ENCODE data around the gene NFATC1. TPM values are rescaled to one million over a fixed set of nuclear protein-coding genes. Genes with fewer than 3 reads are reported as not detected.

NFATC1 gene
- polyA plus RNA-seq, 1 experiment: 0.73 TPM

DNA sequence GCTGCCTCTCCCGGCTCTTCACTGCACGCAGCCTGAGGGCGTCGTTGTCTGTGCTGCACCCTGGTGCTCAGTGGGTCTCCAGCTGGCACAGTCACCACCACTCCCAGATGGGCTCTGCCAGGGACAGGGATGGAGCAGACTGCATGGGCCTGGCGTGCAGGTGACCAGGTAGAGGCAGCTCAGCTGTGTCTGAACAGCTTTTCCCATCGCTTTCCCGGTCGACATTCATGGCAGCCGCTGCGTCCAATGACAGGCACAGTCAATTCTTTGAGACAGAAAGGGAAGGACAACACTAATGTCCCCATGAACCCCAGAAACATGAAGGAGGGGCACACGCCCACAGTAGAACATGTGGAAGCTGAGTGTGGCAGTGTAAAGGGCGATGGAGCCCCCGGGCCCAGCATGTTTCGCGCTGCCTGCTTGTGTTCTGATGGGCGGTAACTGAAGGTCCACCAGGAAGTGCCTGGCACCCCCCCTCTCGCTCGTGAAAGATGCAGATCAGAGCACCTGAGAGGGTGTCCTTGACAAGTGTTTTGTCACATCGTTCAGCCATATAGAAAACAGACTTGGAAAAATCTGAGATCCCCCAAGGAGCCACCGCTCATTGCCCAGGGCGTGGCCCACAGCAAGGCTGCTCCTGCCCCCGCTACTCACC is 122.4 kb downstream of the NFATC1 start:
- ChIA-PET CTCF (no interaction called here), POLR2A (no interaction called here)
- Histone ChIP-seq H3K4me3 (ENCODE audit: low read depth, low read length) (no peak overlapping the region), H3K27me3 (ENCODE audit: control insufficient read depth, insufficient read depth, low read length) (peaks cover 23% of the 10 kb centered on the region), H3K9me3 (ENCODE audit: control insufficient read depth, insufficient read depth, low read length) (peaks cover 17% of the 10 kb centered on the region), H3K27ac (ENCODE audit: low read depth, low read length) (no peak overlapping the region)
- TF ChIP-seq, protein P1, sequence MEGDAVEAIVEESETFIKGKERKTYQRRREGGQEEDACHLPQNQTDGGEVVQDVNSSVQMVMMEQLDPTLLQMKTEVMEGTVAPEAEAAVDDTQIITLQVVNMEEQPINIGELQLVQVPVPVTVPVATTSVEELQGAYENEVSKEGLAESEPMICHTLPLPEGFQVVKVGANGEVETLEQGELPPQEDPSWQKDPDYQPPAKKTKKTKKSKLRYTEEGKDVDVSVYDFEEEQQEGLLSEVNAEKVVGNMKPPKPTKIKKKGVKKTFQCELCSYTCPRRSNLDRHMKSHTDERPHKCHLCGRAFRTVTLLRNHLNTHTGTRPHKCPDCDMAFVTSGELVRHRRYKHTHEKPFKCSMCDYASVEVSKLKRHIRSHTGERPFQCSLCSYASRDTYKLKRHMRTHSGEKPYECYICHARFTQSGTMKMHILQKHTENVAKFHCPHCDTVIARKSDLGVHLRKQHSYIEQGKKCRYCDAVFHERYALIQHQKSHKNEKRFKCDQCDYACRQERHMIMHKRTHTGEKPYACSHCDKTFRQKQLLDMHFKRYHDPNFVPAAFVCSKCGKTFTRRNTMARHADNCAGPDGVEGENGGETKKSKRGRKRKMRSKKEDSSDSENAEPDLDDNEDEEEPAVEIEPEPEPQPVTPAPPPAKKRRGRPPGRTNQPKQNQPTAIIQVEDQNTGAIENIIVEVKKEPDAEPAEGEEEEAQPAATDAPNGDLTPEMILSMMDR (IDR thresholded peaks at IDR 0.05; ENCODE audit: low read depth, low read length): no peak
- DNase-seq (ENCODE audit: low read depth, low spot score): no peak

DNA sequence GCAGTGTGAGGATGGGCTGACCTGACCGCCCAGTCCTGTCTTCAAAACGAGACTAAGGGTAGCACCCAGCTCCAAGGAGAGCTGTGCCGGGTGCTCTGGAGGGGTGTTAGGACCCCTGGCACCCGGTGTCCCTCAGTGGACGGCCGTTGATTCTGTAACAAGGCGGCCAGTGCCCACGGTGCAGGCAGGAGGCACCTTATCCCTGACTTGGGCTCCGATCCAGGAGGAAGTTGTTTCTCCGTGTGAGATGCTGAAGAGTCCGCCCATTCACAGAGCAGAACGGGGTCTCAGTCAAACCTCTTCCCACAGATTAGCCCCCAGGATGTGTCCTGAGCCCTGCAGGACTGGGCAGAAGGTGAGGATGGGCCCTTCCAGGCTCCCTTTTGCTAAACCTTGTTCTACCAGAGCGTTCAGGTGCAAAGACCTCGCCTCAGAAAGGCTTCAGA is 123.0 kb downstream of the NFATC1 start:
- POLR2A ChIA-PET: no interaction called here
- CTCF ChIA-PET: no interaction called here
- TF ChIP-seq, protein P1 (IDR thresholded peaks at IDR 0.05; ENCODE audit: low read depth, low read length): no peak
- Histone ChIP-seq H3K4me3 (ENCODE audit: low read depth, low read length) (no peak overlapping the region), H3K27ac (ENCODE audit: low read depth, low read length) (no peak overlapping the region), H3K27me3 (ENCODE audit: control insufficient read depth, insufficient read depth, low read length) (peaks cover 23% of the 10 kb centered on the region), H3K9me3 (ENCODE audit: control insufficient read depth, insufficient read depth, low read length) (peaks cover 12% of the 10 kb centered on the region)
- no peak for DNase-seq (ENCODE audit: low read depth, low spot score)

DNA sequence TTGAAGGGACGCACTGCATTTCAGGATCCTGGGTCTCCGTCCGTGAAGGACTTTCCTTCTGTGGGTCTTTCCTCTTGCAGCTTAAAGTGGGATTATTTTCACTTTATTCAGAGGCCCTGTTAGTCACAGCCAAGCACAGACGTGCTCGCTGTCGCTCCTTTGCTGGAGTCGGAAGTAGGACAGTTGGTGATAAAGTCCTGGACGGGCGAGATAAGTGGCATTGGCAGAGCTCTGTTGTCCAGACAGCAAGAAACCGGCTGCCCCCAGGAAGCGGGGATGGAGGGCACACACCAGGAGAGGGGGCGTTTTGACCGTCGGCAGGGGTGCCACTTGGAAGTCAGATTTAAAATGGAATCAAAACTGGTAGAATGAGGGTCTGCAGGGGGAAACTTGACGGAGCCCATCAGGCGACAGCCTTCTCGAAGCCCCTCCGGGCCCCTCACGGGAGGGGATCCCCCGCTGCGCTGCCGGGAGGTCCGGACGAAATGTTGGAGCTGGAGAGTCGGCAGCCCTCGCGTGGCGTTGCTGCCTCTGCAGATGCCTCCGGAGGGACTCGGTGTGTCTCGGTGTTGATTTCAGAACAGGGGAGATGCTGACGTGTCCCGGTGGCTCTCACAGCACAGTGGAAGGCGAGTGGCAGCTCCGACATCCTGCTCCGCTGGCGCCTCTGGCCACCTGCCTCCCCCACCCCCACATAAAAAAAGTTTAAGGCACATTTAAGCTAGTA is 124.2 kb downstream of the NFATC1 start:
- Histone ChIP-seq H3K27me3 (ENCODE audit: control insufficient read depth, insufficient read depth, low read length) (peaks cover 23% of the 10 kb centered on the region), H3K27ac (ENCODE audit: low read depth, low read length) (no peak overlapping the region), H3K4me3 (ENCODE audit: low read depth, low read length) (0 out of 2 replicates have a peak overlapping the region, but pooled peaks have one; percentile 13), H3K9me3 (ENCODE audit: control insufficient read depth, insufficient read depth, low read length) (peaks cover 16% of the 10 kb centered on the region)
- no peak for DNase-seq (ENCODE audit: low read depth, low spot score)
- CTCF ChIA-PET: interaction anchor here (1.0 kb wide), 1 partner anchor 8 kb away, joined by 3 read pairs; no protein-coding TSS in a partner anchor
- POLR2A ChIA-PET: interaction anchor here (0.6 kb wide), 1 partner anchor 124 kb away, joined by 3 read pairs; the partner anchor contains the start of gene NFATC1
- TF ChIP-seq, protein P1 (IDR thresholded peaks at IDR 0.05; ENCODE audit: low read depth, low read length): no peak

DNA sequence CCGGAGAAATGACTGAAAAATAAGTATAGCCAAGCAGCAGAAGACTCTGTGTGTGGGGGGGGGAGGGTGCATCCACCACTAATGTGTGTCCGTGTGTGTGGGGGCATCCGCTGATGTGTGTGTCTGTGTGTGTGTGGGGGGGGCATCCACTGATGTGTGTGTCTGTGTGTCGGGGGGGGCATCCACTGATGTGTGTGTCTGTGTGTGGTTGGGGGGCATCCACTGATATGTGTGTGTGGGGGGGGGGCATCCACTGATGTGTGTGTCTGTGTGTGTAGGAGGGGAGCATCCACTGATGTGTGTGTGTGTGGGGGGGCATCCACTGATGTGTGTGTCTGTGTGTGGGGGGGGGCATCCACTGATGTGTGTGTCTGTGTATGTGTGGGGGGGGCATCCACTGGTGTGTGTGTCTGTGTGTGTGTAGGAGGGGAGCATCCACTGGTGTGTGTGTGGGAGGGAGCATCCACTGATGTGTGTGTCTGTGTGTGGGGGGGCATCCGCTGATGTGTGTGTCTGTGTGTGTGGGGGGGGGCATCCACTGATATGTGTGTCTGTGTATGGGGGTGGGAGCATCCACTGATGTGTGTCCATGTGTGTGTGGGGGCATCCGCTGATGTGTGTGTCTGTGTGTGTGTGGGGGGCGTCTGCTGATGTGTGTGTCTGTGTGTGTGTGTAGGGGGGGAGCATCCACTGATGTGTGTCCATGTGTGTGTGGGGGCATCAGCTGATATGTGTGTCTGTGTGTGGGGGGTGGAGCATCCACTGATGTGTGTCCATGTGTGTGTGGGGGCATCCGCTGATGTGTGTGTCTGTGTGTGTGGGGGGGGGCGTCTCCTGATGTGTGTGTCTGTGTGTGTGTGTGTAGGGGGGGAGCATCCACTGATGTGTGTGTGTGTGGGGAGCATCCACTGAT is 125.0 kb downstream of the NFATC1 start:
- POLR2A ChIA-PET: interaction anchor here (0.6 kb wide), 1 partner anchor 125 kb away, joined by 3 read pairs; the partner anchor contains the start of gene NFATC1
- TF ChIP-seq, protein P1 (IDR thresholded peaks at IDR 0.05; ENCODE audit: low read depth, low read length): no peak
- H3K27me3 ChIP-seq (ENCODE audit: control insufficient read depth, insufficient read depth, low read length): peaks cover 19% of the 10 kb centered on the region

More for the DNA sequence above, 125.0 kb downstream of the NFATC1 start:
- Histone ChIP-seq H3K27ac (ENCODE audit: low read depth, low read length) (no peak overlapping the region), H3K9me3 (ENCODE audit: control insufficient read depth, insufficient read depth, low read length) (peaks cover 16% of the 10 kb centered on the region), H3K4me3 (ENCODE audit: low read depth, low read length) (no peak overlapping the region)
- DNase-seq (ENCODE audit: low read depth, low spot score): no peak
- CTCF ChIA-PET: no interaction called here
